KMS-11 (cell line): ENCODE measurements around the gene MAML3.

ENCODE experiments used
- H2AFZ ChIP-seq: fragments of 200-600 bp; sonication (generic); 2 replicates; pipeline ENCODE4 v1.6.1; 2016; ENCODE audit warnings: antibody characterized with exemption, mixed run types, low read depth
- H3K27ac ChIP-seq: fragments of 200-600 bp; sonication (generic); 2 replicates; pipeline ENCODE4 v1.6.1; 2016; ENCODE audit warnings: mild to moderate bottlenecking, mixed run types
- H3K27me3 ChIP-seq: fragments of 200-600 bp; sonication (generic); 2 replicates; pipeline ENCODE4 v1.6.1; 2017; ENCODE audit warnings: mild to moderate bottlenecking, low read depth, mixed run types, moderate library complexity; ENCODE audit not compliant: insufficient read depth
- H3K36me3 ChIP-seq: fragments of 200-600 bp; sonication (generic); 2 replicates; pipeline ENCODE4 v1.6.1; 2017; ENCODE audit warnings: mild to moderate bottlenecking, mixed run types; ENCODE audit not compliant: insufficient read depth
- H3K4me1 ChIP-seq: fragments of 200-600 bp; sonication (generic); 2 replicates; pipeline ENCODE4 v1.6.1; 2016; ENCODE audit warnings: mild to moderate bottlenecking, low read depth, mixed run types; ENCODE audit not compliant: poor library complexity, severe bottlenecking
- H3K4me2 ChIP-seq: fragments of 200-600 bp; sonication (generic); 2 replicates; pipeline ENCODE4 v1.7.0; 2016; ENCODE audit warnings: mild to moderate bottlenecking, mixed run types
- H3K4me3 ChIP-seq: fragments of 200-600 bp; sonication (generic); IDR thresholded peaks from 2 replicates; pipeline ENCODE4 v1.6.1; 2017; ENCODE audit warnings: low read depth, low read length, mixed read lengths; ENCODE audit not compliant: insufficient read depth
- H3K79me2 ChIP-seq: fragments of 200-600 bp; sonication (generic); 2 replicates; pipeline ENCODE4 v1.6.1; 2016; ENCODE audit warnings: low read depth, mixed run types; ENCODE audit not compliant: insufficient read depth
- H3K9ac ChIP-seq: fragments of 200-600 bp; sonication (generic); 2 replicates; pipeline ENCODE4 v1.6.1; 2016; ENCODE audit warnings: mild to moderate bottlenecking, mixed run types
- H4K20me1 ChIP-seq: fragments of 200-600 bp; sonication (generic); 2 replicates; pipeline ENCODE4 v1.6.1; 2016; ENCODE audit warnings: mild to moderate bottlenecking, mixed run types; ENCODE audit not compliant: insufficient read depth
- CTCF ChIP-seq: fragments of 200-600 bp; sonication (generic); conservative IDR thresholded peaks from 2 replicates; pipeline ENCODE4 v1.6.1; 2017; ENCODE audit warnings: low read depth, mild to moderate bottlenecking, antibody characterized with exemption, low read length, moderate library complexity, mixed read lengths

MAML3 gene

GRCh38 chr4:139669890-139670289 is 484.1 kb downstream of the MAML3 start:
- H3K27me3 ChIP-seq, result no peaks in the 10 kb centered on the region
- H4K20me1 ChIP-seq, result no peaks in the 10 kb centered on the region
- H3K4me1 ChIP-seq, result peaks cover 17% of the 10 kb centered on the region
- H3K79me2 ChIP-seq, result no peaks in the 10 kb centered on the region
- H3K4me2 ChIP-seq, result no peak overlapping the region
- H2AFZ ChIP-seq, result no peak overlapping the region
- no peak overlapping the region for H3K27ac ChIP-seq
- TF ChIP-seq CTCF, result no peak
- H3K4me3 ChIP-seq, result no peak overlapping the region
- no peak overlapping the region for H3K9ac ChIP-seq
- H3K36me3 ChIP-seq, result no peaks in the 10 kb centered on the region

GRCh38 chr4:139669335-139669734 is 484.6 kb downstream of the MAML3 start:
- Histone ChIP-seq H3K79me2 (no peaks in the 10 kb centered on the region), H3K4me3 (no peak overlapping the region), H4K20me1 (no peaks in the 10 kb centered on the region), H3K36me3 (no peaks in the 10 kb centered on the region), H3K27ac (no peak overlapping the region), H3K9ac (no peak overlapping the region), H2AFZ (no peak overlapping the region), H3K4me1 (peaks cover 17% of the 10 kb centered on the region), H3K27me3 (no peaks in the 10 kb centered on the region), H3K4me2 (no peak overlapping the region)
- no peak for TF ChIP-seq CTCF

- Histone ChIP-seq H3K4me3 (no peak overlapping the region), H3K27me3 (no peaks in the 10 kb centered on the region), H2AFZ (no peak overlapping the region), H3K4me1 (peaks cover 17% of the 10 kb centered on the region), H3K36me3 (no peaks in the 10 kb centered on the region), H4K20me1 (no peaks in the 10 kb centered on the region), H3K79me2 (no peaks in the 10 kb centered on the region), H3K27ac (no peak overlapping the region), H3K9ac (no peak overlapping the region), H3K4me2 (no peak overlapping the region)
- no peak for TF ChIP-seq CTCF
Measured at GRCh38 chr4:139668658-139669201, 485.3 kb downstream of the MAML3 start.

DNA sequence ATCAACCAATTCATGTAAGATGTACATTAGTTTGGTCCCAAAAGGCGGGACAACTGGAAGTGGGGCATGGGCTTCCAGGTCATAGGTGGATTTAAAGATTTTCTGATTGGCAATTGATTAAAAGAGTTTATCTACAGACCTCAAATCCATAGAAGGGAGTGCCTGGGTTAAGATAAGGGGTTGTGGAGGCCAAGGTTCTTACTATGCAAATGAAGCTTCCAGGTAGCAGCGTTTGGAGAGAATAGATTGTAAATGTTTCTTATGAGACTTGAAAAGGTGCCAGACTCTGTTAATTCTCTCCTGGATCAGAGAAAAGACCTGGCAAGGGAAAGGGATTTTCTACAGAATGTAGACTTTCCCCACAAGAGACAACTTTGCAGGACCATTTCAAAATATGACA is 485.9 kb downstream of the MAML3 start:
- Histone ChIP-seq H4K20me1 (no peaks in the 10 kb centered on the region), H2AFZ (no peak overlapping the region), H3K4me1 (peaks cover 17% of the 10 kb centered on the region), H3K27ac (no peak overlapping the region), H3K79me2 (no peaks in the 10 kb centered on the region), H3K4me2 (no peak overlapping the region), H3K4me3 (no peak overlapping the region), H3K36me3 (no peaks in the 10 kb centered on the region), H3K27me3 (no peaks in the 10 kb centered on the region), H3K9ac (no peak overlapping the region)
- TF ChIP-seq CTCF, result no peak
